AG09309 (cell line): Measurements from ENCODE around the gene MKRN1.

Experiments used
- DNase-seq: peaks from one replicate; pipeline ENCODE4 v3.0.0-alpha.2; 2010; ENCODE audit warnings: low read depth
- H3K4me3 ChIP-seq: 2 replicates; pipeline ENCODE4 v1.5.1; 2011; ENCODE audit warnings: mild to moderate bottlenecking, low read depth, low read length, moderate library complexity; ENCODE audit not compliant: control insufficient read depth
- CTCF ChIP-seq: IDR thresholded peaks from 2 replicates; pipeline ENCODE4 v1.5.1; 2011; ENCODE audit warnings: mild to moderate bottlenecking, low read depth, low read length, inconsistent platforms; ENCODE audit not compliant: insufficient read depth, control insufficient read depth; ENCODE audit errors: missing control alignments

Gene MKRN1

GRCh38 chr7:140479062-140479738 lies at the start of gene MKRN1:
MKRN1 (minus strand) TSS chr7:140479505; CDS start chr7:140479344, 161 bp downstream.
- peak within 1 kb of the TSS; percentile 91 for H3K4me3 ChIP-seq
- DNase-seq: peak; percentile 65
- TF ChIP-seq CTCF: no peak

GRCh38 chr7:140526787-140527664 lies 47.7 kb upstream of the MKRN1 start:
- no peak overlapping the region for H3K4me3 ChIP-seq

GRCh38 chr7:140526214-140526613 lies 46.9 kb upstream of the MKRN1 start:
- TF ChIP-seq CTCF: no peak
- DNase-seq: no peak
- H3K4me3 ChIP-seq: no peak overlapping the region

More at GRCh38 chr7:140526787-140527664, 47.7 kb upstream of the MKRN1 start:
- DNase-seq: no peak
- no peak for TF ChIP-seq CTCF

- H3K4me3 ChIP-seq: no peak overlapping the region
- no peak for DNase-seq
- no peak for TF ChIP-seq CTCF
Observed at GRCh38 chr7:140525743-140526142, 46.4 kb upstream of the MKRN1 start.

GRCh38 chr7:140521421-140521820 lies 42.1 kb upstream of the MKRN1 start:
- no peak for DNase-seq
- no peak for TF ChIP-seq CTCF
- no peak overlapping the region for H3K4me3 ChIP-seq

- TF ChIP-seq CTCF: no peak
- no peak for DNase-seq
- no peak overlapping the region for H3K4me3 ChIP-seq
Observed at GRCh38 chr7:140519007-140519399, 39.7 kb upstream of the MKRN1 start.
